Measurements from ENCODE around the gene ING3.
"Not testable (repeated sequence)": the region's sequence is repeated elsewhere in the genome, so short reads cannot be mapped to it uniquely, and the experiment has no call there.

Gene ING3

GRCh38 chr7:121003986-121004685, 53.6 kb downstream of the ING3 start:
- no peak for DNase-seq (ENCODE audit: low spot score)

GRCh38 chr7:121005058-121005457, 54.5 kb downstream of the ING3 start:
- not testable (repeated sequence) for DNase-seq (ENCODE audit: low spot score)

- DNase-seq (ENCODE audit: low spot score): no peak
Observed at GRCh38 chr7:121005996-121006584, 55.5 kb downstream of the ING3 start.

DNA sequence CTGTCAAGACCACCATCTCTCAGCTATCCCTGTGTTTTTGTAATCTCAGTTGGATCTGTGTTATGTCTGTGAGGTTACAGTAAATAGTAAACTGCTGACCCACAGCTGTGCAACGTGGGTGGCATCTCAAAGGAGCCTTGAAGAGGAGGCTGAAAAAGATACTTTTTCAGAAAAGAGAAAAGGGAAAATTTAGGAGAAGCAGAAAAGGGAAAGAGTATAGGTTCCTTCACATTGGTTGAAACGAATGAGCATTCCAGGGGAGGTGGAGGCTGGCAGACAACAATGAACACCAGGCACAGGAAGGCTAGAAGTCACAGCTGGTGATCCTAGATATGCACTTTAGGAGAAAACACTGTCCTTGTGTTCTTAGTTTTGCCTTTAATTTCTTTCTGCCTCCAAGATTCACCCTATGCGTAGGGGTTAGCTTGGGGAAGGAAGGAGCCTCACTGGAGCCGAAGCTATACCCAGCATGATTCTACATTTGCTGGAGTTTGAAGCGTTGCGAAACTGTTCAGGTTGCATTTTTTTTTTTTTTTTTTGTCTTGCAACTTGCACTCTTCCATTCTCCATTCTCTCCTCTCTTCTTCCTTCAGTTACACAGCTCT, 56.2 kb downstream of the ING3 start:
- DNase-seq (ENCODE audit: low spot score): no peak

- no peak for DNase-seq (ENCODE audit: low spot score)
Observed at GRCh38 chr7:121008816-121009215, 58.2 kb downstream of the ING3 start.

DNA sequence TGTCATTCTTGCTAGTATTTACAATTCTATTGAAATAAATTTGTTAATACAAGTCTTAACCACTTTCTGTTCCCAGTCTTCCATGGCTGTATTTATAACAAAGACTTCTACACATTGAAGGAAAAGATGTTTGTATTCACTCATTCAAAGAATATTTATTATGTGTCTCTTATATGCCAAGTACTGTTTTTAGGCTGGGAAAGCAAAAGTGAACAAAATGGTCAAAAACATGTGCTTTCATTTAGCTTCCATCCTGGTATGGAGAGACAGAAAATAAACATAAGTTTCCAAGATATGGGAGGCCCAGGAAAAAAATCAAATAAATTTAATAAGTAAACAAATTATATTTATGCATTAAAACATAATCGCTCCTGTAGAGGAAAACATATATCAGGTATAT, 60.8 kb downstream of the ING3 start:
- DNase-seq (ENCODE audit: low spot score): no peak

- DNase-seq (ENCODE audit: low spot score): no peak
Observed at GRCh38 chr7:121012170-121012874, 61.7 kb downstream of the ING3 start.

GRCh38 chr7:121012919-121013318, 62.3 kb downstream of the ING3 start:
- no peak for DNase-seq (ENCODE audit: low spot score)

DNA sequence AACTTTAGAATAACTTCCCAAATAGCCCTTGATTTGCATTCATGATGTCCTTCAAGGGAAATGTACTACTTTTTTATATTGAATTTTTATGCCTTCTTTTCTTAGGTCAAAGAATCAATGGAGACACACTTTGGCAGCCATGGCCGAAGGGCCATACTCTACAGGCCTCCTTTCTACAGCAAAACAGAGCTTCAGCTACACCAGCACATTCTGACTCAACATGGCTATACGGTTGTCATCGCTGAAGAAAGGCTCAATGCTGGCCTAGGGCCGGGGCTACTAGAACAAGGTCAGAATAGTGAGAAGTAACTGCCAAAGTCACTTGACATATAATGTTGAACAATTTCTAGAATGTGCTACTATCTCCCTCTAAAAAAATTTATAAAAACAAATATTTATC, 65.0 kb downstream of the ING3 start:
- DNase-seq (ENCODE audit: low spot score): no peak

GRCh38 chr7:121016966-121017365, 66.4 kb downstream of the ING3 start:
- DNase-seq (ENCODE audit: low spot score): no peak

GRCh38 chr7:121017586-121017985, 67.0 kb downstream of the ING3 start:
- DNase-seq (ENCODE audit: low spot score): no peak

DNA sequence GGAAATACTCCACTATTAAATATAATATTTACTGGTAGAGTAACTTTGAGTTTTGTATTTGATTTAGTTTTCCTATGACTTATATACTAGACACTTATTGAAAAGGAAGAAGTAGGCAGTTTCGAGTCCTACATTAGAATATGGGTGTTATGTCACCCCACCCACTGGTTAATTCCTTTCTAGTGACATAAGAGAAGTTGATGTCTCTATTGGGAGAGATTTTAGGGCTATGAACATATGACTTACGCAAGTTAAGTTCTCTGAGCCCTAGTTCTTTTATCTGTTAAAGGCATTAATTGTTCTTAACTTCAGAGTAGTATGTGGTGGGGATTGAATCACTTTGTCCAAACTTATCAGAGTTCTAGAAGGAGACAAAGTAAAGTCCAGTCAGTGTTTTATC, 68.4 kb downstream of the ING3 start:
- peak; percentile 51 for DNase-seq (ENCODE audit: low spot score)

DNA sequence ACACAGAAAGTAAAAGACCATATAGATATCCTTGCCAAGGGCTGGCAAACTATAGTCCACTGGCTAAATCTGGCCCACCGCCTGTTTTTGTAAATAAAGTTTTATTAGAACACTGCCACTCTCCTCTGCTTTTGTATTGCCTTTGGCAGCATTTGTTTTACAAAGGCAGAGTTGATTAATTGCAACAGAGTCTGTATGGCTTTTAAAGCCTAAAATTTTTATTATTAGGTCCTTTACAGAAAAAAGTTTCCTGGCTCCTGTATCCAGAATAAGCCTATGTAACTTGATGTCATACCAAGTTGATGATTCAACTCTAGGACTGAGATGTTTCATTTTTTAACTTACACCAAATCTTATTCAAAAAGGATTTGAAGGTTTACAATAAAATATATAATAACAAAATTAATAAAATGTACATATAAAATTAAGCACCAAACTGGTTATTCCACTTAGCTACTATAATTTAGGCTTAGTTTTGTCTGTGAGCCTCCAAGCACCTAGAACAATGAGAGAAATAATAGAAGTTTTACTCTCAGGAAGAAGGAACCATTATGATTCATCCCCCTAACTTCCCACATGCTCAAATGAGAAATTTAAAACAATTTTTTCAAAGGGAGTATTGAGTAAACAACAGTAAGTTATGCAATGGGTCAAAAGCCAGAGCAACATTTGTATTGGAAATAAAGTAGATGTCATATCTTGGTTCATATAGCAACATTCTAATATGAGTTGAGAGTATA, 69.8 kb downstream of the ING3 start:
- DNase-seq (ENCODE audit: low spot score): peak; percentile 56

- no peak for DNase-seq (ENCODE audit: low spot score)
Observed at GRCh38 chr7:121020989-121021969, 70.7 kb downstream of the ING3 start.

DNA sequence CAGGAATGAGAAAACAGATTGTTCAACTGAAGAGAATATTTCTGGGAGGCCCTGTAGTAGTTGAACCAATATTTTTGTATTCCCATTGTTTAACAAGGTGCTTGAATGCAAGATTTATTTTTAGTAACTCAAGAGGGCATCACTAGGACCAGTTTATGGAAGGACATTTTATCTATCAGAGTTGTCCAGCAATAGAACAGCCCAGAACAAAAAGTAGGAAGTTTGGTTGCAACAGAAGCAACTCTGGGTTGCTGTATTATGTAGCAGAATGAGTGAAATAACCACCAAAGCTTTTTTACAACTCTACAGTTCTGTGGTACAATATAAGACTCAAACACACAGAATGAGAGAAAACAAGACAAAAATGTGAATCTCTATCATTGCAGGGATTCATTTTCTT, 72.6 kb downstream of the ING3 start:
- DNase-seq (ENCODE audit: low spot score): no peak

GRCh38 chr7:121023683-121024511, 73.3 kb downstream of the ING3 start:
- DNase-seq (ENCODE audit: low spot score): no peak

GRCh38 chr7:121024611-121025010, 74.0 kb downstream of the ING3 start:
- no peak for DNase-seq (ENCODE audit: low spot score)

- DNase-seq (ENCODE audit: low spot score): no peak
Observed at GRCh38 chr7:121026159-121026558, 75.6 kb downstream of the ING3 start.

DNA sequence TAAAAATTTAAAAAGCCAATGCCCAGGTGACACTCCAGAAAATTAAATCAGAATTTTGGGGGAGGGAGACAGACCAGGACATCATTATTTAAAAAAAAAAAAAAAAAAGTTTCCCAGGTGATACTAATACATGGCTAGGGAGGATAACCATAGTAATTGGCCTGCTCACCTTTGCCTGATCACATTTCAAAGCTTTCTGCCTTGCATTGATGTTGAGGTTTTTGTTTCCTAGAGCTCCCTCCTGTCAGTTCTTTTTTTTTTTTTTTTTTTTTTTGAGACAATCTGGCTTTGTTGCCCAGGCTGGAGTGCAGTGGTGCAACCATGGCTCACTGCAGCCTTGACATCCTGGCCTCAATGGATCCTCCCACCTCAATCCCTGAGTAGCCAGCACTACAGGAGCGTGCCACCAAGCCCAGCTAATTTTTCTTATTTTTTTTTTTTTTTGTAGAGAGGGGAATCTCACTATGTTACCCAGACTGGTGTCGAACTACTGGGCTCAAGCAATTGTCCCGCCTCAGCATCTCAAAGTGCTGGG, 76.1 kb downstream of the ING3 start:
- DNase-seq (ENCODE audit: low spot score): no peak
